ENCODE data around the gene LGALS4.

DNA sequence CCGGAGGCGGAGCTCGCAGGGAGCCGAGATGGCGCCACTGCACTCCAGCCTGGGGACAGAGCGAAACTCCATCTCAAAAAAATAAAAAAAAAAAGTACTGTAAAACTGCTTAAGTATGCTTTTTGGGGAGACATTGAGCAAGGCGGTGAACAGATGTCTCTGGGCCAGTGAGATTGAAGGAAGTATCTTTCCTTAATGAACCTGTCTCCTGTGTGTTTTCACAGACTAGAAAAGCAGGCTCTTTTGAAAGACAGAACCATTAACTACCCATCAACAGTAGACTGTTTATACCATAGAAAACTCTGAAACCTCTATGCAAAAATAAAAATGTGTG lies 20.3 kb upstream of the LGALS4 start:
- TF ChIP-seq SUZ12 (IDR thresholded peaks at IDR 0.05) = no peak
- TF ChIP-seq ARNT (IDR thresholded peaks at IDR 0.05) = no peak
- TF ChIP-seq HDGF (IDR thresholded peaks at IDR 0.05; ENCODE audit: borderline replicate concordance) = no peak
- no peak for TF ChIP-seq FOXA1 (IDR thresholded peaks at IDR 0.05)
- TF ChIP-seq FOXK2 (IDR thresholded peaks at IDR 0.05) = no peak
- TF ChIP-seq, protein P1, sequence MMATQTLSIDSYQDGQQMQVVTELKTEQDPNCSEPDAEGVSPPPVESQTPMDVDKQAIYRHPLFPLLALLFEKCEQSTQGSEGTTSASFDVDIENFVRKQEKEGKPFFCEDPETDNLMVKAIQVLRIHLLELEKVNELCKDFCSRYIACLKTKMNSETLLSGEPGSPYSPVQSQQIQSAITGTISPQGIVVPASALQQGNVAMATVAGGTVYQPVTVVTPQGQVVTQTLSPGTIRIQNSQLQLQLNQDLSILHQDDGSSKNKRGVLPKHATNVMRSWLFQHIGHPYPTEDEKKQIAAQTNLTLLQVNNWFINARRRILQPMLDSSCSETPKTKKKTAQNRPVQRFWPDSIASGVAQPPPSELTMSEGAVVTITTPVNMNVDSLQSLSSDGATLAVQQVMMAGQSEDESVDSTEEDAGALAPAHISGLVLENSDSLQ (IDR thresholded peaks at IDR 0.05) = no peak
- no peak for TF ChIP-seq SP1 (IDR thresholded peaks at IDR 0.05)
- no peak for TF ChIP-seq ELF4 (IDR thresholded peaks at IDR 0.05)
- no peak for TF ChIP-seq LEF1 (IDR thresholded peaks at IDR 0.05; ENCODE audit: borderline replicate concordance)
- TF ChIP-seq TARDBP (IDR thresholded peaks at IDR 0.05) = no peak
- TF ChIP-seq NFRKB (IDR thresholded peaks at IDR 0.05) = no peak
- TF ChIP-seq FOXM1 (IDR thresholded peaks at IDR 0.05; ENCODE audit: borderline replicate concordance) = no peak
- TF ChIP-seq ZNF384 (IDR thresholded peaks at IDR 0.05) = no peak
- TF ChIP-seq BHLHE40 (IDR thresholded peaks at IDR 0.05; ENCODE audit: borderline replicate concordance) = no peak
